Measurements from ENCODE around the gene WFDC6.
"Not testable (repeated sequence)": the region's sequence is repeated elsewhere in the genome, so short reads cannot be mapped to it uniquely, and the experiment has no call there.

Gene WFDC6

DNA sequence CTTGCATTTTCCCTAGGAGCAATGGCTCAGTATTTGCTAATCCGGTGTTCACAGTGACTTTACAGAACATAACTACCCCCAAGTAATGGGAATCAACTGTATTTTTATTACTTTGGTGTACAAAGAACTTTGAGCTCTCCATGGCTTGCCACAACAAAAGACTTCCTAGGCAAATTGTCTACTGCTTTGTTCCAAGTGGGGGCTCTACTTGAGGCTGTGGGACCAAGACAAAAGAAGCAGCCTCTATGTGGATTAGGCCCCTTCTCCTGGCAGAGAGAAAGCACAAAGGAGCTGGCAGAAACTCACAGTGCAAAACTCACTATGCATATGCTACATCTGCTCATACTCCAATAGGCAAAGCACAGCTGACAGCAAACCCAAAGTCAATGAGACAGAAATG lies 38.9 kb upstream of the WFDC6 start:
- TF ChIP-seq, protein P1, sequence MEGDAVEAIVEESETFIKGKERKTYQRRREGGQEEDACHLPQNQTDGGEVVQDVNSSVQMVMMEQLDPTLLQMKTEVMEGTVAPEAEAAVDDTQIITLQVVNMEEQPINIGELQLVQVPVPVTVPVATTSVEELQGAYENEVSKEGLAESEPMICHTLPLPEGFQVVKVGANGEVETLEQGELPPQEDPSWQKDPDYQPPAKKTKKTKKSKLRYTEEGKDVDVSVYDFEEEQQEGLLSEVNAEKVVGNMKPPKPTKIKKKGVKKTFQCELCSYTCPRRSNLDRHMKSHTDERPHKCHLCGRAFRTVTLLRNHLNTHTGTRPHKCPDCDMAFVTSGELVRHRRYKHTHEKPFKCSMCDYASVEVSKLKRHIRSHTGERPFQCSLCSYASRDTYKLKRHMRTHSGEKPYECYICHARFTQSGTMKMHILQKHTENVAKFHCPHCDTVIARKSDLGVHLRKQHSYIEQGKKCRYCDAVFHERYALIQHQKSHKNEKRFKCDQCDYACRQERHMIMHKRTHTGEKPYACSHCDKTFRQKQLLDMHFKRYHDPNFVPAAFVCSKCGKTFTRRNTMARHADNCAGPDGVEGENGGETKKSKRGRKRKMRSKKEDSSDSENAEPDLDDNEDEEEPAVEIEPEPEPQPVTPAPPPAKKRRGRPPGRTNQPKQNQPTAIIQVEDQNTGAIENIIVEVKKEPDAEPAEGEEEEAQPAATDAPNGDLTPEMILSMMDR (IDR thresholded peaks at IDR 0.05; ENCODE audit: extremely low read depth, insufficient read depth, missing control alignments) = no peak
- no peak for DNase-seq (ENCODE audit: low spot score)
- in situ Hi-C loops (cut with MboI; ENCODE audit: low pct_unique_long_range_greater_than_20kb, low sequenced_read_pairs, unreplicated experiment) = loop anchor here (25.0 kb wide), 1 partner anchor 184 kb away; no protein-coding TSS in a partner anchor

DNA sequence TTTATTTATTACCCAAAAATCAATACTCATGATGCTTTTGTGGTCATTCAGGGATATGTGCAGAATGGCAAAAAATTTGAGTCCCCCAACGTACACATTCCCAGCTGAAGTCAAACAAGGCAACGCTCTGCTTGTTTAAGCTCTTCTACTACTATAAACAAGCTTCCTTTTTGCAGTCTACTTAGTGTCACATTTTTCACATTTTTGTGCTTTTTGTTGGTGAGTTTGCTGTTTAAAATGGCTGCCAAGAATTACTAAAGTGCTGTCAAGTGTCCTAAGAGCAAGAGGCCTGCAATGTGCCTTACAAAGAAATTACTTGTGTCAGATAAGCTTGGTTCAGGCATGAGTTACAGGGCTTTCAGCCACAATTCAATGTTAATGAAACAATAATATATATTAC lies 37.7 kb upstream of the WFDC6 start:
- TF ChIP-seq, protein P1 (IDR thresholded peaks at IDR 0.05; ENCODE audit: extremely low read depth, insufficient read depth, missing control alignments) = no peak
- in situ Hi-C loops (cut with MboI; ENCODE audit: low pct_unique_long_range_greater_than_20kb, low sequenced_read_pairs, unreplicated experiment) = loop anchor here (25.0 kb wide), 1 partner anchor 185 kb away; no protein-coding TSS in a partner anchor
- no peak for DNase-seq (ENCODE audit: low spot score)

DNA sequence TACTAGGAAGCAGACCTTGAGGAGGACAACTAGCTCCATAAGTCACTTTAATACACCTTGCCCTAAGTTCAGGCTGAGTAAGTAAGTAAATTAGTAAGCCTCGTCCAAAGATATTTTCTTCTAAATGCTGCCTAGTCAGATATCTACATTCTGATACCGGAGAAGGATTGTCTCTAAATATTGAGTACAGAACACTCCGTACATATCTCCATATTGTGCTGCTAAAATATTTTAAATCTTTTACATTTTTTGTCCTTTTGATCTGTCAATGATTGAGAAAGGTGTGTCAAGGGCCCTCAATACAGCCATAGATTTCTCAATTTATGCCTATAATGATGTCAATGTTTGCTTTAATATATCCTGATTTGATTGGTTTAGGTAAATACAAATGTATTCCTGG lies 36.6 kb upstream of the WFDC6 start:
- no peak for DNase-seq (ENCODE audit: low spot score)
- TF ChIP-seq, protein P1 (IDR thresholded peaks at IDR 0.05; ENCODE audit: extremely low read depth, insufficient read depth, missing control alignments) = no peak
- in situ Hi-C loops (cut with MboI; ENCODE audit: low pct_unique_long_range_greater_than_20kb, low sequenced_read_pairs, unreplicated experiment) = loop anchor here (25.0 kb wide), 1 partner anchor 186 kb away; no protein-coding TSS in a partner anchor

DNA sequence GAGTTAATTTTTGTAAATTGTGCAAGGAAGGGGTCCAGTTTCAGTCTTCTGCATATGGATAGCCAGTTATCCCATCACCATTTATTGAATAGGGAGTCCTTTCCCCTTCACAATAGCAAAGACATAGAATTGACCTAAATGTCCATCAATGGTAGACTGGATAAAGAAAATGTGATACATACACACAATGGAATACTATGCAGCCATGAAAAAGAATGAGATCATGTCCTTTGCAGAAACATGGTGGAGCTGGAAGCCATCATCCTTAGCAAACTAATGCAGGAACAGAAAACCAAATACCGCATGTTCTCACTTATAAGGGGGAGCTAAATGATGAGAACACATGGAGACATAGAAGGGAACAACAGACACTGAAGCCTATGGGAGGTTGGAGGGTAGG lies 30.4 kb upstream of the WFDC6 start:
- in situ Hi-C loops (cut with MboI; ENCODE audit: low pct_unique_long_range_greater_than_20kb, low sequenced_read_pairs, unreplicated experiment); DNase-seq (ENCODE audit: low spot score): not testable (repeated sequence)

DNA sequence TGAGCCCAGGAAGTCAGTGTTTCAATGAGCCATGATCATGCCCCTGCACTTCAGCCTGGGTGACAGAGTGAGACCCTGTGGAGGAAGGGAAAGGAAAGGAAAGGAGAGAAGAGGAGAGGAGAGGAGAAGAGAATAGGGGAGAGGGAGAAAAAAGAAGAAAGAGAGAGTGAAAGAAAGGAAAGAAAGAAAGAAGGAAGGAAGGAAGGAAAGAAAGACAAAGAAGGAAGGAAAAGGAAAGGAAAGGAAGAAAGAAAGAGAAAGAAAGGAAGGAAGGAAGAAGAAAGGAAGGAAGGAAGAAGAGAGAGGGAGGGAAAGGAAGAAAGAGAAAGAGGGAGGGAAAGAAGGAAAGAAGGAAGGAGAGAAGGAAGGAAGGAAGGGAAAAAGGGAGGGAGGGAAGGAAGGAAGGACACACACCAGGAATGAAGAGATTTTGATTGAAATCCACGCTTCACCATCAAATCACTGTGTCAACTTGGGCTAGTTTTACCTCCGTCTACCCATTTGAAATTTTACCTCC lies 25.5 kb upstream of the WFDC6 start:
- TF ChIP-seq, protein P1 (IDR thresholded peaks at IDR 0.05; ENCODE audit: extremely low read depth, insufficient read depth, missing control alignments) = no peak
- DNase-seq (ENCODE audit: low spot score) = no peak
- in situ Hi-C loops (cut with MboI; ENCODE audit: low pct_unique_long_range_greater_than_20kb, low sequenced_read_pairs, unreplicated experiment) = no loop called here

DNA sequence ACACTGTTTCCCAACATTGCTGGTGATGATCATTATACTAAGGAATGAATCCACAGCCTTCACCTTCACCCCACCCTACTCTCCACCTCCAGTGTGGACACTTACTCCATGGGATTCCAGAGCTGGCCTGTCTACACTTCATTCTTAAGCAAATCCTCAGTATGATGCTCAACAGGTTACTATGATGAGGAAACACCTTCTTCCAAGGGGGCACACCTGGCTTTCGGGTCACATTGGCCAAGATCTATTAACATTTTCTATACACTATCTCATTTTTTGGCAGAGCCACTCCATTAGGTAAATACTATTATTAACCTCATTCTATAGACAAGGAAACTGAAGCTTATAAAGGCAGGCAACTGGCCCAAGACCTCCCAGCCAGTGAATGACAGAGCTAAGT lies 15.9 kb upstream of the WFDC6 start:
- TF ChIP-seq, protein P1 (IDR thresholded peaks at IDR 0.05; ENCODE audit: extremely low read depth, insufficient read depth, missing control alignments) = no peak
- in situ Hi-C loops (cut with MboI; ENCODE audit: low pct_unique_long_range_greater_than_20kb, low sequenced_read_pairs, unreplicated experiment) = no loop called here
- no peak for DNase-seq (ENCODE audit: low spot score)

DNA sequence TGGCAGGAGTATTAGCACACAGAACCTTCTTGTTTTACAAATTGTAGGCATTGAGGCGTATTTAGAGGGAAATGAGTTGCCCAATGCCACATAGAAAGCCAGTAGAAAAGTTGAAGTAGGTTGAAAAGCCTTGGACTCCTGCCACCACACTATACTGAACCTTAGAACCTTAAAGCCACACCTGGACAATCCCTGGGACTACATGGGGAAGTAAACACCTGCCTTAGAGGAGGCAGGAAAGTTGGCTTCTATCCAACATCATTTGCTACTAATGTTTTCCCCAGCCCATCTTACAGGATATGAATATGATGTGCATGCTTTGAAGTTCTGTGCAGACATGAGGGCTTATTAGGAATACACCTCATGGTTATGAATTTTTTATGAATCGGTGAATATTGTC lies 13.2 kb upstream of the WFDC6 start:
- in situ Hi-C loops (cut with MboI; ENCODE audit: low pct_unique_long_range_greater_than_20kb, low sequenced_read_pairs, unreplicated experiment) = no loop called here
- no peak for DNase-seq (ENCODE audit: low spot score)
- TF ChIP-seq, protein P1 (IDR thresholded peaks at IDR 0.05; ENCODE audit: extremely low read depth, insufficient read depth, missing control alignments) = no peak
